ENCODE results near the gene TMPRSS11A.

Gene TMPRSS11A

GRCh38 chr4:67963356-67963755, at the start of gene TMPRSS11A:
TSS of gene TMPRSS11A (minus strand) at chr4:67963493. CDS start at chr4:67963393, 100 bp downstream.
- DNase-seq (ENCODE audit: low read depth) = no peak
- no peak for TF ChIP-seq CTCF (conservative IDR thresholded peaks at IDR 0.05; ENCODE audit: low read depth, low read length)
- no peak within 1 kb of the TSS for H3K4me3 ChIP-seq (ENCODE audit: low read depth, low read length)

GRCh38 chr4:68011684-68012083, 48.4 kb upstream of the TMPRSS11A start:
- H3K4me3 ChIP-seq (ENCODE audit: low read depth, low read length) = no peak overlapping the region
- DNase-seq (ENCODE audit: low read depth) = no peak
- TF ChIP-seq CTCF (conservative IDR thresholded peaks at IDR 0.05; ENCODE audit: low read depth, low read length) = no peak

- H3K4me3 ChIP-seq (ENCODE audit: low read depth, low read length) = no peak overlapping the region
- no peak for TF ChIP-seq CTCF (conservative IDR thresholded peaks at IDR 0.05; ENCODE audit: low read depth, low read length)
- no peak for DNase-seq (ENCODE audit: low read depth)
These were observed 39.6 kb upstream of the TMPRSS11A start for GRCh38 chr4:68002906-68003305.

- H3K4me3 ChIP-seq (ENCODE audit: low read depth, low read length) = no peak overlapping the region
- TF ChIP-seq CTCF (conservative IDR thresholded peaks at IDR 0.05; ENCODE audit: low read depth, low read length) = no peak
- no peak for DNase-seq (ENCODE audit: low read depth)
These were observed 32.8 kb upstream of the TMPRSS11A start for GRCh38 chr4:67996127-67996526.

- H3K4me3 ChIP-seq (ENCODE audit: low read depth, low read length) = no peak overlapping the region
- DNase-seq (ENCODE audit: low read depth) = no peak
- TF ChIP-seq CTCF (conservative IDR thresholded peaks at IDR 0.05; ENCODE audit: low read depth, low read length) = no peak
These were observed 25.7 kb upstream of the TMPRSS11A start for GRCh38 chr4:67988991-67989390.

GRCh38 chr4:67983333-67983732, 20.0 kb upstream of the TMPRSS11A start:
- no peak for TF ChIP-seq CTCF (conservative IDR thresholded peaks at IDR 0.05; ENCODE audit: low read depth, low read length)
- no peak for DNase-seq (ENCODE audit: low read depth)
- H3K4me3 ChIP-seq (ENCODE audit: low read depth, low read length) = no peak overlapping the region

GRCh38 chr4:67980512-67980911, 17.2 kb upstream of the TMPRSS11A start:
- no peak for TF ChIP-seq CTCF (conservative IDR thresholded peaks at IDR 0.05; ENCODE audit: low read depth, low read length)
- H3K4me3 ChIP-seq (ENCODE audit: low read depth, low read length) = no peak overlapping the region
- DNase-seq (ENCODE audit: low read depth) = no peak
